IMR-90 (cell line): Measurements from ENCODE around the gene ANKRD13D. TPM values are rescaled to one million over a fixed set of nuclear protein-coding genes. Genes with fewer than 3 reads are reported as not detected.

Experiments
- ATAC-seq: fragments of 200-7000 bp; cut with Tn5 transposase; 2 replicates; pipeline ENCODE4 v1.9.1; 2020; ENCODE audit warnings: low read depth, mild to moderate bottlenecking, moderate library complexity
- BruUV-seq: library from RNA; stranded (reverse); fragments of 400-500 nt; replicated peaks from 2 replicates; lab custom pipeline; 2021; lab: Mats Ljungman, UMichigan
- CTCF ChIA-PET: fragments of 300-600 bp; formaldehyde crosslinking; extraction: SDS; loops from one replicate; lab custom pipeline; 2021; ENCODE audit warnings: antibody characterized with exemption; lab: Yijun Ruan, JAX
- POLR2A ChIA-PET: fragments of 300-600 bp; sonication (Branson Sonifier 250); formaldehyde crosslinking; loops from one replicate; lab custom pipeline; 2022; ENCODE audit warnings: antibody characterized with exemption; ENCODE audit not compliant: unreplicated experiment; lab: Charles Lee
- DNase-seq: peaks from one replicate; pipeline ENCODE4 v3.0.0; 2013
- H2AFZ ChIP-seq: replicated peaks from 2 replicates; pipeline ENCODE3; 2013; ENCODE audit warnings: low read length, mild to moderate bottlenecking; ENCODE audit not compliant: poor library complexity
- H2AK5ac ChIP-seq: 2 replicates; pipeline ENCODE4 v1.6.1; 2013; ENCODE audit warnings: low read depth, low read length, inconsistent platforms
- H2AK9ac ChIP-seq: replicated peaks from 2 replicates; pipeline ENCODE3; 2013; ENCODE audit warnings: mild to moderate bottlenecking, low read depth, low read length, moderate library complexity; ENCODE audit not compliant: poor library complexity
- H2BK120ac ChIP-seq: 2 replicates; pipeline ENCODE4 v1.6.1; 2013; ENCODE audit warnings: low read depth, low read length, inconsistent platforms
- H2BK15ac ChIP-seq: 3 replicates; pipeline ENCODE4 v1.6.1; 2013; ENCODE audit warnings: low read depth, low read length, inconsistent platforms
- H2BK20ac ChIP-seq: 2 replicates; pipeline ENCODE4 v1.6.1; 2013; ENCODE audit warnings: low read depth, mild to moderate bottlenecking, inconsistent platforms, low read length, moderate library complexity
- H2BK5ac ChIP-seq: 2 replicates; pipeline ENCODE4 v1.6.1; 2013; ENCODE audit warnings: mild to moderate bottlenecking, low read depth, low read length, inconsistent platforms; ENCODE audit not compliant: poor library complexity, severe bottlenecking
- H3K14ac ChIP-seq: replicated peaks from 2 replicates; pipeline ENCODE4 v1.6.1; 2013; ENCODE audit warnings: low read depth, low read length, inconsistent platforms
- H3K18ac ChIP-seq: 2 replicates; pipeline ENCODE4 v1.6.1; 2013; ENCODE audit warnings: low read depth, low read length, control low read depth
- H3K23ac ChIP-seq: 2 replicates; pipeline ENCODE4 v1.6.1; 2013; ENCODE audit warnings: low read depth, low read length, inconsistent platforms
- H3K27ac ChIP-seq: 2 replicates; pipeline ENCODE4 v1.5.1; 2013; ENCODE audit warnings: mild to moderate bottlenecking, control low read depth, low read length; ENCODE audit not compliant: insufficient read depth
- H3K27me3 ChIP-seq: 2 replicates; pipeline ENCODE4 v1.6.1; 2013; ENCODE audit warnings: low read length; ENCODE audit not compliant: control insufficient read depth, insufficient read depth
- H3K36me3 ChIP-seq: 2 replicates; pipeline ENCODE4 v1.6.1; 2013; ENCODE audit warnings: low read length, mixed read lengths; ENCODE audit not compliant: control insufficient read depth, insufficient read depth
- H3K4ac ChIP-seq: 2 replicates; pipeline ENCODE4 v1.6.1; 2013; ENCODE audit warnings: low read depth, low read length, inconsistent platforms
- H3K4me1 ChIP-seq: 2 replicates; pipeline ENCODE4 v1.6.1; 2013; ENCODE audit warnings: low read length, mixed read lengths; ENCODE audit not compliant: control insufficient read depth, insufficient read depth
- H3K4me2 ChIP-seq: 2 replicates; pipeline ENCODE4 v1.6.1; 2013; ENCODE audit warnings: low read depth, mild to moderate bottlenecking, control low read depth, low read length, moderate library complexity
- H3K4me3 ChIP-seq: 2 replicates; pipeline ENCODE4 v1.5.1; 2013; ENCODE audit warnings: low read depth, mild to moderate bottlenecking, control low read depth, low read length, moderate library complexity; ENCODE audit not compliant: insufficient read depth
- H3K56ac ChIP-seq: 2 replicates; pipeline ENCODE4 v1.6.1; 2013; ENCODE audit warnings: low read length, inconsistent platforms; ENCODE audit not compliant: insufficient read depth; ENCODE audit errors: extremely low read depth
- H3K79me1 ChIP-seq, 2 experiments: 2 replicates each; pipeline ENCODE4 v1.6.1; 2013; ENCODE audit warnings: low read length in 2 of 2, inconsistent platforms in 1 of 2, low read depth in 1 of 2
- H3K9ac ChIP-seq: 2 replicates; pipeline ENCODE4 v1.6.1; 2013; ENCODE audit warnings: low read depth, low read length, control low read depth
- H3K9me1 ChIP-seq: 2 replicates; pipeline ENCODE4 v1.6.1; 2013; ENCODE audit warnings: low read length, inconsistent platforms; ENCODE audit not compliant: insufficient read depth
- H3K9me3 ChIP-seq: 2 replicates; pipeline ENCODE4 v1.6.1; 2013; ENCODE audit warnings: low read length; ENCODE audit not compliant: control insufficient read depth, insufficient read depth
- H4K20me1 ChIP-seq: 2 replicates; pipeline ENCODE4 v1.6.1; 2013; ENCODE audit warnings: low read length, inconsistent platforms; ENCODE audit not compliant: insufficient read depth
- H4K5ac ChIP-seq: 2 replicates; pipeline ENCODE4 v1.6.1; 2013; ENCODE audit warnings: mild to moderate bottlenecking, low read depth, low read length, control low read depth
- H4K8ac ChIP-seq, 2 experiments: 2 replicates each; pipeline ENCODE4 v1.6.1; 2013; ENCODE audit warnings: low read depth in 2 of 2, low read length in 2 of 2, control low read depth in 1 of 2, inconsistent platforms in 1 of 2
- H4K91ac ChIP-seq: 2 replicates; pipeline ENCODE4 v1.6.1; 2013; ENCODE audit warnings: low read depth, low read length, inconsistent platforms; ENCODE audit not compliant: insufficient read depth
- BHLHE40 ChIP-seq: fragments of 150-350 bp; IDR thresholded peaks from 2 replicates; pipeline ENCODE4 v1.6.1; 2016; ENCODE audit warnings: mild to moderate bottlenecking, low read depth, low read length
- CEBPB ChIP-seq: IDR thresholded peaks from 2 replicates; pipeline ENCODE4 v1.6.1; 2012; ENCODE audit warnings: low read depth, low read length, improper control_type of control experiment
- MAZ ChIP-seq: IDR thresholded peaks from 2 replicates; pipeline ENCODE4 v1.6.1; 2012; ENCODE audit warnings: low read depth, mild to moderate bottlenecking, low read length, improper control_type of control experiment, moderate library complexity, borderline replicate concordance
- NFE2L2 ChIP-seq: fragments of 150-350 bp; IDR thresholded peaks from 2 replicates; pipeline ENCODE4 v1.6.1; 2016; ENCODE audit warnings: low read depth, mild to moderate bottlenecking, low read length
- RFX5 ChIP-seq: IDR thresholded peaks from 2 replicates; pipeline ENCODE4 v1.8.0; 2012; ENCODE audit warnings: low read depth, mild to moderate bottlenecking, low read length, moderate library complexity
- WGBS, 2 experiments: methylation state at CpG; one replicate each; pipeline versions ENCODE4 v1.1.5 to v1.1.7; 2013; ENCODE audit warnings: missing lambda C conversion rate in 2 of 2; ENCODE audit not compliant: insufficient read length in 1 of 2; ENCODE audit errors: extremely low coverage in 2 of 2; 5-methylcytosine and 5-hydroxymethylcytosine counted together
- dilution Hi-C: fragments of 300-500 bp; cut with HindIII; formaldehyde crosslinking; loops from one replicate; pipeline ENCODE4 v1.14.3; 2018; ENCODE audit warnings: low sequenced_read_pairs; ENCODE audit not compliant: unreplicated experiment
- in situ Hi-C: fragments of 300-500 bp; cut with MboI; formaldehyde crosslinking; loops from 3 replicates; pipeline ENCODE4 v1.14.3; 2019; ENCODE audit warnings: low sequenced_read_pairs, inconsistent platforms, mixed read lengths
- intact Hi-C: fragments of 100-400 bp; cut with micrococcal nuclease; formaldehyde crosslinking; loops from 2 replicates; pipeline ENCODE4 v1.10.0; 2022
- polyA plus RNA-seq, 3 experiments: library from polyadenylated mRNA; depleted of rRNA; stranded (reverse); fragments of >200 nt; gene quantifications; 2 replicates each; pipeline ENCODE4 v1.2.3, GENCODE V29; 2012; ENCODE audit warnings: low replicate concordance in 1 of 3
- total RNA-seq: library from RNA; depleted of rRNA; stranded (reverse); fragments of >200 nt; gene quantifications from 2 replicates; pipeline ENCODE4 v1.2.3, GENCODE V29; 2012
- TF ChIP-seq, protein P1 (sequence below): conservative IDR thresholded peaks from 2 replicates; pipeline ENCODE4 v1.5.1; 2012; ENCODE audit warnings: mild to moderate bottlenecking, low read depth, low read length, improper control_type of control experiment
- TF ChIP-seq, protein P2 (sequence below): fragments of 150-350 bp; IDR thresholded peaks from 2 replicates; pipeline ENCODE4 v1.6.1; 2017; ENCODE audit warnings: mild to moderate bottlenecking, antibody characterized with exemption, low read length, low read depth
- TF ChIP-seq, protein P3 (sequence below): fragments of 150-350 bp; IDR thresholded peaks from 2 replicates; pipeline ENCODE4 v1.6.1; 2016; ENCODE audit warnings: low read depth, mild to moderate bottlenecking, low read length, moderate library complexity, borderline replicate concordance

The ANKRD13D gene
- total and polyA plus RNA-seq, 2 of the 4 experiments (the other 2 are of a cell fraction) = 7.3 to 38.4 TPM

DNA sequence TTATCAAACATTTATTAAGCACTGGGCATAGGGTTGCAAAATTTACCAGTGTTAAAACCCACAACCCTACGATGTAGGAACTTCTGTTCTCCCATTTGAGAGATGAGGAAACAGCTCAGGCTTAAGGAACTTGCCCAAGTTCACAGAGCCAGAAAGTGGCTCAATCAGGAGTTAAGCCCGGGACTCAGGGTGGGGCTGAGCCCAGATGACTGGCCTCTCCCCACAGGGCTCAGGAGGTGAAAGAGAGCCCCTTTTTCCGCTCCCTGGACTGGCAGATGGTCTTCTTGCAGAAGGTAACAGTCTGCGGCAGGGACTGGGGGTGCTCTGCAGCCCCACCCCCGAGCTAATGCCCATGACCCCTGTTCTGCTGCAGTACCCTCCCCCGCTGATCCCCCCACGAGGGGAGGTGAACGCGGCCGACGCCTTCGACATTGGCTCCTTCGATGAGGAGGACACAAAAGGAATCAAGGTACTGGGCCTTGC, 5.6 kb upstream of the ANKRD13D start:
- in situ Hi-C loops = no loop called here
- no TSS peak for BruUV-seq

More for the DNA sequence above, 5.6 kb upstream of the ANKRD13D start:
- H3K79me1 ChIP-seq = peaks cover 6 to 37% of the 10 kb centered on the region in 2 experiments
- ChIA-PET CTCF (no interaction called here), POLR2A (interaction anchor here (0.6 kb wide), 1 partner anchor 128 kb away, joined by 3 read pairs; no protein-coding TSS in a partner anchor)
- no peaks in the 10 kb centered on the region for H3K9me3 ChIP-seq
- H3K18ac ChIP-seq = no peak overlapping the region
- ATAC-seq = no peak
- H3K14ac ChIP-seq = no peak overlapping the region
- no peaks in the 10 kb centered on the region for H4K20me1 ChIP-seq
- no peak overlapping the region for H3K4ac ChIP-seq
- peaks cover 6% of the 10 kb centered on the region for H3K4me1 ChIP-seq
- H2BK5ac ChIP-seq = no peak overlapping the region
- H4K91ac ChIP-seq = no peak overlapping the region
- no peak overlapping the region for H3K27ac ChIP-seq
- intact Hi-C loops = no loop called here
- dilution Hi-C loops = no loop called here
- no peak overlapping the region for H3K56ac ChIP-seq
- H3K23ac ChIP-seq = no peak overlapping the region
- no peak overlapping the region for H4K5ac ChIP-seq
- H2AK5ac ChIP-seq = no peak overlapping the region
- no peak overlapping the region for H2AFZ ChIP-seq
- peaks cover 69% of the 10 kb centered on the region for H3K36me3 ChIP-seq
- no peak overlapping the region for H2BK20ac ChIP-seq
- no peak overlapping the region for H3K4me2 ChIP-seq
- no peak overlapping the region for H4K8ac ChIP-seq
- no peak for TF ChIP-seq NFE2L2
- no peak for TF ChIP-seq RFX5
- TF ChIP-seq MAZ = no peak
- no peak for TF ChIP-seq CEBPB
- TF ChIP-seq, protein P1, sequence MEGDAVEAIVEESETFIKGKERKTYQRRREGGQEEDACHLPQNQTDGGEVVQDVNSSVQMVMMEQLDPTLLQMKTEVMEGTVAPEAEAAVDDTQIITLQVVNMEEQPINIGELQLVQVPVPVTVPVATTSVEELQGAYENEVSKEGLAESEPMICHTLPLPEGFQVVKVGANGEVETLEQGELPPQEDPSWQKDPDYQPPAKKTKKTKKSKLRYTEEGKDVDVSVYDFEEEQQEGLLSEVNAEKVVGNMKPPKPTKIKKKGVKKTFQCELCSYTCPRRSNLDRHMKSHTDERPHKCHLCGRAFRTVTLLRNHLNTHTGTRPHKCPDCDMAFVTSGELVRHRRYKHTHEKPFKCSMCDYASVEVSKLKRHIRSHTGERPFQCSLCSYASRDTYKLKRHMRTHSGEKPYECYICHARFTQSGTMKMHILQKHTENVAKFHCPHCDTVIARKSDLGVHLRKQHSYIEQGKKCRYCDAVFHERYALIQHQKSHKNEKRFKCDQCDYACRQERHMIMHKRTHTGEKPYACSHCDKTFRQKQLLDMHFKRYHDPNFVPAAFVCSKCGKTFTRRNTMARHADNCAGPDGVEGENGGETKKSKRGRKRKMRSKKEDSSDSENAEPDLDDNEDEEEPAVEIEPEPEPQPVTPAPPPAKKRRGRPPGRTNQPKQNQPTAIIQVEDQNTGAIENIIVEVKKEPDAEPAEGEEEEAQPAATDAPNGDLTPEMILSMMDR = no peak
- TF ChIP-seq, protein P2, sequence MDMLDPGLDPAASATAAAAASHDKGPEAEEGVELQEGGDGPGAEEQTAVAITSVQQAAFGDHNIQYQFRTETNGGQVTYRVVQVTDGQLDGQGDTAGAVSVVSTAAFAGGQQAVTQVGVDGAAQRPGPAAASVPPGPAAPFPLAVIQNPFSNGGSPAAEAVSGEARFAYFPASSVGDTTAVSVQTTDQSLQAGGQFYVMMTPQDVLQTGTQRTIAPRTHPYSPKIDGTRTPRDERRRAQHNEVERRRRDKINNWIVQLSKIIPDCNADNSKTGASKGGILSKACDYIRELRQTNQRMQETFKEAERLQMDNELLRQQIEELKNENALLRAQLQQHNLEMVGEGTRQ = no peak
- TF ChIP-seq, protein P3, sequence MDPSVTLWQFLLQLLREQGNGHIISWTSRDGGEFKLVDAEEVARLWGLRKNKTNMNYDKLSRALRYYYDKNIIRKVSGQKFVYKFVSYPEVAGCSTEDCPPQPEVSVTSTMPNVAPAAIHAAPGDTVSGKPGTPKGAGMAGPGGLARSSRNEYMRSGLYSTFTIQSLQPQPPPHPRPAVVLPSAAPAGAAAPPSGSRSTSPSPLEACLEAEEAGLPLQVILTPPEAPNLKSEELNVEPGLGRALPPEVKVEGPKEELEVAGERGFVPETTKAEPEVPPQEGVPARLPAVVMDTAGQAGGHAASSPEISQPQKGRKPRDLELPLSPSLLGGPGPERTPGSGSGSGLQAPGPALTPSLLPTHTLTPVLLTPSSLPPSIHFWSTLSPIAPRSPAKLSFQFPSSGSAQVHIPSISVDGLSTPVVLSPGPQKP = no peak
- TF ChIP-seq BHLHE40 = no peak
- H3K9me1 ChIP-seq = peaks cover 9% of the 10 kb centered on the region; the same call in 1 of the 2 replicates
- H3K27me3 ChIP-seq = no peaks in the 10 kb centered on the region
- no peak overlapping the region for H2AK9ac ChIP-seq
- H2BK15ac ChIP-seq = no peak overlapping the region
- no peak for DNase-seq
- no peak overlapping the region for H3K9ac ChIP-seq
- 92% methylated on average over 11 of the region's 13 CpGs; no CpG with 5 or more reads in 1 of the 2 experiments for WGBS, 2 experiments
- no peak overlapping the region for H3K4me3 ChIP-seq
- H2BK120ac ChIP-seq = no peak overlapping the region
